Keratinocyte (primary cell): Measurements from ENCODE around the gene URAD. TPM values are rescaled to one million over a fixed set of nuclear protein-coding genes. Genes with fewer than 3 reads are reported as not detected.

Experiments used
- DNase-seq: peaks from one replicate; pipeline ENCODE4 v3.0.0-alpha.2; 2011; ENCODE audit warnings: low read depth, missing footprints, low spot score
- FAIRE-seq: peaks from 2 replicates; lab custom pipeline; 2011; peaks lifted over from hg19 to GRCh38; lab: Jason Lieb, UNC
- H2AFZ ChIP-seq: 2 replicates; pipeline ENCODE4 v1.6.0; 2012; ENCODE audit warnings: low read length, control low read depth, inconsistent platforms; ENCODE audit not compliant: control insufficient read depth
- H3K27ac ChIP-seq: 2 replicates; pipeline ENCODE4 v1.5.1; 2011; ENCODE audit warnings: low read length; ENCODE audit not compliant: control insufficient read depth, insufficient read depth
- H3K27me3 ChIP-seq: 3 replicates; pipeline ENCODE4 v1.6.0; 2011; ENCODE audit warnings: low read length; ENCODE audit not compliant: control insufficient read depth, insufficient read depth; ENCODE audit errors: extremely low read depth
- H3K36me3 ChIP-seq, 2 experiments: 2 replicates in 1 of 2; 3 replicates in 1 of 2; pipeline ENCODE4 v1.5.1; 2011; ENCODE audit warnings: low read length in 2 of 2, mild to moderate bottlenecking in 1 of 2; ENCODE audit not compliant: control insufficient read depth in 2 of 2, insufficient read depth in 2 of 2; ENCODE audit errors: extremely low read depth in 1 of 2
- H3K4me1 ChIP-seq: 3 replicates; pipeline ENCODE4 v1.5.1; 2011; ENCODE audit warnings: low read length; ENCODE audit not compliant: control insufficient read depth, insufficient read depth; ENCODE audit errors: extremely low read depth
- H3K4me2 ChIP-seq: 3 replicates; pipeline ENCODE4 v1.6.0; 2011; ENCODE audit warnings: low read depth, low read length; ENCODE audit not compliant: control insufficient read depth, insufficient read depth; ENCODE audit errors: extremely low read depth
- H3K4me3 ChIP-seq, 3 experiments: fragments of 200-600 bp in 1 of 3; sonication (generic) in 1 of 3; 2 replicates in 2 of 3; 3 replicates in 1 of 3; pipeline ENCODE4 v1.5.1; 2011 to 2016; ENCODE audit warnings: low read length in 3 of 3, mild to moderate bottlenecking in 3 of 3, control low read depth in 2 of 3, inconsistent platforms in 1 of 3, low read depth in 1 of 3, mixed read lengths in 1 of 3, mixed run types in 1 of 3, moderate library complexity in 1 of 3; ENCODE audit not compliant: control insufficient read depth in 2 of 3, insufficient read depth in 2 of 3; ENCODE audit errors: extremely low read depth in 1 of 3
- H3K79me2 ChIP-seq: 2 replicates; pipeline ENCODE4 v1.6.0; 2012; ENCODE audit warnings: low read length; ENCODE audit not compliant: control insufficient read depth, insufficient read depth
- H3K9ac ChIP-seq: 3 replicates; pipeline ENCODE4 v1.6.0; 2011; ENCODE audit warnings: low read length; ENCODE audit not compliant: control insufficient read depth, insufficient read depth; ENCODE audit errors: extremely low read depth
- H3K9me1 ChIP-seq: 3 replicates; pipeline ENCODE4 v1.6.0; 2011; ENCODE audit warnings: low read length; ENCODE audit not compliant: control insufficient read depth, insufficient read depth; ENCODE audit errors: extremely low read depth
- H3K9me3 ChIP-seq: 2 replicates; pipeline ENCODE4 v1.5.1; 2012; ENCODE audit warnings: low read depth, low read length; ENCODE audit not compliant: control insufficient read depth
- H4K20me1 ChIP-seq: 3 replicates; pipeline ENCODE4 v1.6.0; 2011; ENCODE audit warnings: low read length; ENCODE audit not compliant: control insufficient read depth, insufficient read depth; ENCODE audit errors: extremely low read depth
- EZH2 ChIP-seq: IDR thresholded peaks from one replicate; pipeline ENCODE4 v1.6.1; 2012; ENCODE audit warnings: inconsistent platforms, mild to moderate bottlenecking, low read length, moderate library complexity
- dilution Hi-C: fragments of 300-500 bp; cut with MboI; formaldehyde crosslinking; loops from one replicate; pipeline ENCODE4 v1.7.0; 2020; ENCODE audit warnings: low sequenced_read_pairs; ENCODE audit not compliant: extremely low pct_ligation_motif_present
- polyA plus RNA-seq, 5 experiments: library from polyadenylated mRNA; depleted of rRNA in 3 of 5; stranded (reverse) in 3 of 5; stranded (forward) in 1 of 5; unstranded in 1 of 5; fragments of >200 nt; gene quantifications; 1 replicate in 1 of 5; 2 replicates in 3 of 5; 3 replicates in 1 of 5; pipeline versions ENCODE4 v1.2.1 to v1.2.3, GENCODE V29; 2011 to 2012; ENCODE audit warnings: missing spikeins in 2 of 5, low read depth in 1 of 5, low replicate concordance in 1 of 5
- TF ChIP-seq, protein P1 (sequence below), 3 experiments: IDR thresholded peaks in 1 of 3; conservative IDR thresholded peaks in 1 of 3; optimal IDR thresholded peaks in 1 of 3; 2 replicates in 2 of 3; 3 replicates in 1 of 3; pipeline versions ENCODE3 to v1.5.1; 2011; ENCODE audit warnings: low read length in 3 of 3, mild to moderate bottlenecking in 3 of 3, moderate library complexity in 2 of 3, control low read depth in 1 of 3, inconsistent platforms in 1 of 3; ENCODE audit not compliant: insufficient read depth in 2 of 3; ENCODE audit errors: extremely low read depth in 1 of 3

The URAD gene
- polyA plus RNA-seq, 1 donor (not counting 4 experiments of a cell fraction or from before 2014, with no cell fraction given) = not detected

DNA sequence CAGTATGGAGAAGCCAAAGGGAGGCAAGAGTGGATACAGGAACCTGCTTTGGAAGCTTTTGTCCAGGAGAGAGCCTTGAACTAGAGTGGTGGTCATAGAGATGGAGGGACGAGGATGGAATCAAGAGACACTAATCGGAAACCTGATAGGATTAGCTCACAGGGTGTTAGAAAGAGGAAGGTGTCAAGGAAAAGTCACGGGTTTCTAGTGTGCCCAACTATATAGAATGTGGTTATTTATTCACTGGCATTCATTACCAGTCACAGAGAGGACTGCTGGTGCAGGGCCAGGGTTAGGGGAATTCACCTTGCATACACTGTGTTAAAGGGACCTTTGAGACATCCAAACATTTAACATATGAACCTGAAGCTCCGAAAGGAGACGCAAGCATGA is 43.4 kb upstream of the URAD start:
- Histone ChIP-seq H3K9me3 (no peaks in the 10 kb centered on the region), H3K36me3 (no peaks in the 10 kb centered on the region), H4K20me1 (no peaks in the 10 kb centered on the region), H3K9me1 (no peaks in the 10 kb centered on the region), H3K27ac (no peak overlapping the region), H3K27me3 (no peaks in the 10 kb centered on the region), H3K4me2 (no peak overlapping the region), H3K79me2 (no peaks in the 10 kb centered on the region), H2AFZ (no peak overlapping the region), H3K4me1 (no peaks in the 10 kb centered on the region), H3K9ac (no peak overlapping the region), H3K4me3 (no peak overlapping the region)
- TF ChIP-seq EZH2 = no peak
- dilution Hi-C loops = no loop called here
- no peak for FAIRE-seq
- DNase-seq = no peak

DNA sequence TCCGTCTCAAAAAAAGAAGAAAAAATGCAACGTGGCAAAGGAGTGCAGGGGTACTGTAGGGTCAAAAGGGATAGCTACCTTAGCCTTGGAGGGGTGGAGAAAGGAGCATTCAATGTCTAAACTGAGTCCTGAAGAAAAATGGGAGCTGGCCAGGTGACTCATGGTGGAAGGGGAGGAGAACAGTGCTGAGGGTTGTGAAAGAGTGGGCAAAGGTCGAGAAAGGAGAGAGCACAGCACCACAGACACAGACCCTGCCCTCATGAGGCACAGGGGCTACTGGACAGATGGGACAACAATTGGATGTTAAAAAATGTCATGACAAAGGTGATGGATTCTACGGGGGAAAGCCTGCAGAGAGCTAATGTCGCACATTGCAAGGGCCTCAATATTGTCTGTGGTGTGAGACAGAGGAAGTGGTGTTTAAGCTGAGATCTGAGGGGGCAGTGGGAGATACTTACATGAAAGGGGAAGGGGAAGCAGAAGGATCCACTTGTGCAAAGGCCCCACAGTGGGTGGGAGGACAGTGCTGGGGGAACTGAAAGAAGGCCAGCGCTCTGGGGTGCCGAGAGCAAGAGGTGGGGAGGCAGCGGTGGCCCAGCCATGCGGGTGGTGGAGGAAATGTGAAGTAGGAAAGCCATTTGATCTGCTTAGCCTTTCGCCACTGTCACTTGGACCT is 42.9 kb upstream of the URAD start:
- Histone ChIP-seq H3K79me2 (no peaks in the 10 kb centered on the region), H3K4me3 (no peak overlapping the region), H3K27ac (no peak overlapping the region), H3K9me1 (no peaks in the 10 kb centered on the region), H3K4me2 (no peak overlapping the region), H4K20me1 (no peaks in the 10 kb centered on the region), H3K9me3 (no peaks in the 10 kb centered on the region), H3K4me1 (no peaks in the 10 kb centered on the region), H3K9ac (no peak overlapping the region), H2AFZ (no peak overlapping the region), H3K27me3 (no peaks in the 10 kb centered on the region), H3K36me3 (no peaks in the 10 kb centered on the region)
- dilution Hi-C loops = no loop called here
- DNase-seq (no peak), FAIRE-seq (no peak)
- TF ChIP-seq EZH2 = no peak
- TF ChIP-seq, protein P1, sequence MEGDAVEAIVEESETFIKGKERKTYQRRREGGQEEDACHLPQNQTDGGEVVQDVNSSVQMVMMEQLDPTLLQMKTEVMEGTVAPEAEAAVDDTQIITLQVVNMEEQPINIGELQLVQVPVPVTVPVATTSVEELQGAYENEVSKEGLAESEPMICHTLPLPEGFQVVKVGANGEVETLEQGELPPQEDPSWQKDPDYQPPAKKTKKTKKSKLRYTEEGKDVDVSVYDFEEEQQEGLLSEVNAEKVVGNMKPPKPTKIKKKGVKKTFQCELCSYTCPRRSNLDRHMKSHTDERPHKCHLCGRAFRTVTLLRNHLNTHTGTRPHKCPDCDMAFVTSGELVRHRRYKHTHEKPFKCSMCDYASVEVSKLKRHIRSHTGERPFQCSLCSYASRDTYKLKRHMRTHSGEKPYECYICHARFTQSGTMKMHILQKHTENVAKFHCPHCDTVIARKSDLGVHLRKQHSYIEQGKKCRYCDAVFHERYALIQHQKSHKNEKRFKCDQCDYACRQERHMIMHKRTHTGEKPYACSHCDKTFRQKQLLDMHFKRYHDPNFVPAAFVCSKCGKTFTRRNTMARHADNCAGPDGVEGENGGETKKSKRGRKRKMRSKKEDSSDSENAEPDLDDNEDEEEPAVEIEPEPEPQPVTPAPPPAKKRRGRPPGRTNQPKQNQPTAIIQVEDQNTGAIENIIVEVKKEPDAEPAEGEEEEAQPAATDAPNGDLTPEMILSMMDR (optimal IDR thresholded peaks at IDR 0.05 in 1 of 3, IDR thresholded peaks at IDR 0.05 in 1 of 3, conservative IDR thresholded peaks at IDR 0.05 in 1 of 3; ENCODE audit: extremely low read depth in 1 of 3, insufficient read depth in 2 of 3, low read length in 3 of 3) = no peak
